ENCODE data around the gene PREP. TPM values are rescaled to one million over a fixed set of nuclear protein-coding genes. Genes with fewer than 3 reads are reported as not detected.
"Not testable (repeated sequence)": the region's sequence is repeated elsewhere in the genome, so short reads cannot be mapped to it uniquely, and the experiment has no call there.

The PREP gene
- total RNA-seq, 3 donors from 2014 or later: 46.7 to 48.9 (median 47.5) TPM

- not testable (repeated sequence) for H3K4me3 Mint-ChIP-seq
Observed at GRCh38 chr6:105416971-105417370, 14.1 kb upstream of the PREP start.

GRCh38 chr6:105409734-105410133 lies 6.9 kb upstream of the PREP start:
- Mint-ChIP-seq H3K4me3 (no peak overlapping the region), H3K9me3 (peaks cover 4% of the 10 kb centered on the region), H3K36me3 (ENCODE audit: insufficient read depth) (no peaks in the 10 kb centered on the region), H3K27me3 (ENCODE audit: low read depth) (peaks cover 44% of the 10 kb centered on the region), H3K4me1 (ENCODE audit: low read depth) (no peaks in the 10 kb centered on the region)
- DNase-seq (no peak), ATAC-seq (no peak)

More at GRCh38 chr6:105416971-105417370, 14.1 kb upstream of the PREP start:
- H3K9me3 Mint-ChIP-seq: peaks cover 17% of the 10 kb centered on the region
- not testable (repeated sequence) for ATAC-seq; H3K36me3 Mint-ChIP-seq (ENCODE audit: insufficient read depth); DNase-seq; H3K4me1 Mint-ChIP-seq (ENCODE audit: low read depth)
- H3K27me3 Mint-ChIP-seq (ENCODE audit: low read depth): peaks cover 39% of the 10 kb centered on the region

GRCh38 chr6:105402090-105402938 lies 568 bp downstream of the PREP start:
- peak; percentile 16 for DNase-seq
- Mint-ChIP-seq H3K9me3 (no peaks in the 10 kb centered on the region), H3K27me3 (ENCODE audit: low read depth) (peaks cover 6% of the 10 kb centered on the region), H3K4me3 (peak overlapping the region; percentile 90), H3K4me1 (ENCODE audit: low read depth) (peaks cover 57% of the 10 kb centered on the region), H3K36me3 (ENCODE audit: insufficient read depth) (no peaks in the 10 kb centered on the region)
- ATAC-seq: peak; percentile 38 to 45

- DNase-seq (no peak), ATAC-seq (no peak)
- peaks cover 3% of the 10 kb centered on the region for H3K27me3 Mint-ChIP-seq (ENCODE audit: low read depth)
- no peaks in the 10 kb centered on the region for H3K9me3 Mint-ChIP-seq
- H3K4me3 Mint-ChIP-seq: peak overlapping the region; percentile 90
- peaks cover 57% of the 10 kb centered on the region for H3K4me1 Mint-ChIP-seq (ENCODE audit: low read depth)
- H3K36me3 Mint-ChIP-seq (ENCODE audit: insufficient read depth): no peaks in the 10 kb centered on the region
Observed at GRCh38 chr6:105401247-105402089, 1.4 kb downstream of the PREP start.

GRCh38 chr6:105400501-105400900 lies 2.4 kb downstream of the PREP start:
- no peaks in the 10 kb centered on the region for H3K27me3 Mint-ChIP-seq (ENCODE audit: low read depth)
- H3K36me3 Mint-ChIP-seq (ENCODE audit: insufficient read depth): peaks cover 7% of the 10 kb centered on the region
- peak overlapping the region; percentile 11 for H3K4me3 Mint-ChIP-seq
- H3K9me3 Mint-ChIP-seq: no peaks in the 10 kb centered on the region
- ATAC-seq: no peak
- H3K4me1 Mint-ChIP-seq (ENCODE audit: low read depth): peaks cover 57% of the 10 kb centered on the region
- DNase-seq: no peak

- Mint-ChIP-seq H3K27me3 (ENCODE audit: low read depth) (no peaks in the 10 kb centered on the region), H3K36me3 (ENCODE audit: insufficient read depth) (peaks cover 14% of the 10 kb centered on the region), H3K4me1 (ENCODE audit: low read depth) (peaks cover 51% of the 10 kb centered on the region), H3K4me3 (no peak overlapping the region), H3K9me3 (no peaks in the 10 kb centered on the region)
- ATAC-seq (no peak), DNase-seq (no peak)
Observed at GRCh38 chr6:105398859-105399258, 4.0 kb downstream of the PREP start.

GRCh38 chr6:105397987-105398386 lies 4.9 kb downstream of the PREP start:
- Mint-ChIP-seq H3K4me3 (no peak overlapping the region), H3K36me3 (ENCODE audit: insufficient read depth) (peaks cover 14% of the 10 kb centered on the region), H3K27me3 (ENCODE audit: low read depth) (no peaks in the 10 kb centered on the region), H3K9me3 (no peaks in the 10 kb centered on the region), H3K4me1 (ENCODE audit: low read depth) (peaks cover 46% of the 10 kb centered on the region)
- ATAC-seq (no peak), DNase-seq (no peak)

- Mint-ChIP-seq H3K4me3 (no peak overlapping the region), H3K27me3 (ENCODE audit: low read depth) (no peaks in the 10 kb centered on the region), H3K4me1 (ENCODE audit: low read depth) (peaks cover 5% of the 10 kb centered on the region), H3K9me3 (no peaks in the 10 kb centered on the region), H3K36me3 (ENCODE audit: insufficient read depth) (peaks cover 29% of the 10 kb centered on the region)
- no peak for ATAC-seq
- no peak for DNase-seq
Observed at GRCh38 chr6:105391705-105392104, 11.2 kb downstream of the PREP start.

GRCh38 chr6:105389543-105389942 lies 13.3 kb downstream of the PREP start:
- DNase-seq (no peak), ATAC-seq (no peak)
- peaks cover 22% of the 10 kb centered on the region for H3K36me3 Mint-ChIP-seq (ENCODE audit: insufficient read depth)
- H3K4me1 Mint-ChIP-seq (ENCODE audit: low read depth): peaks cover 5% of the 10 kb centered on the region
- no peaks in the 10 kb centered on the region for H3K9me3 Mint-ChIP-seq
- no peak overlapping the region for H3K4me3 Mint-ChIP-seq
- no peaks in the 10 kb centered on the region for H3K27me3 Mint-ChIP-seq (ENCODE audit: low read depth)

GRCh38 chr6:105388392-105388791 lies 14.5 kb downstream of the PREP start:
- Mint-ChIP-seq H3K4me3 (no peak overlapping the region), H3K4me1 (ENCODE audit: low read depth) (peaks cover 15% of the 10 kb centered on the region), H3K9me3 (no peaks in the 10 kb centered on the region), H3K27me3 (ENCODE audit: low read depth) (no peaks in the 10 kb centered on the region), H3K36me3 (ENCODE audit: insufficient read depth) (peaks cover 26% of the 10 kb centered on the region)
- ATAC-seq (no peak), DNase-seq (no peak)

- H3K9me3 Mint-ChIP-seq: no peaks in the 10 kb centered on the region
- H3K4me3 Mint-ChIP-seq: no peak overlapping the region
- H3K36me3 Mint-ChIP-seq (ENCODE audit: insufficient read depth): peaks cover 20% of the 10 kb centered on the region
- H3K27me3 Mint-ChIP-seq (ENCODE audit: low read depth): no peaks in the 10 kb centered on the region
- no peak for ATAC-seq
- H3K4me1 Mint-ChIP-seq (ENCODE audit: low read depth): peaks cover 20% of the 10 kb centered on the region
- DNase-seq: no peak
Observed at GRCh38 chr6:105384004-105384403, 18.9 kb downstream of the PREP start.

GRCh38 chr6:105382958-105383357 lies 19.9 kb downstream of the PREP start:
- ATAC-seq (no peak), DNase-seq (no peak)
- H3K27me3 Mint-ChIP-seq (ENCODE audit: low read depth): no peaks in the 10 kb centered on the region
- H3K9me3 Mint-ChIP-seq: no peaks in the 10 kb centered on the region
- no peak overlapping the region for H3K4me3 Mint-ChIP-seq
- peaks cover 20% of the 10 kb centered on the region for H3K4me1 Mint-ChIP-seq (ENCODE audit: low read depth)
- H3K36me3 Mint-ChIP-seq (ENCODE audit: insufficient read depth): peaks cover 20% of the 10 kb centered on the region

GRCh38 chr6:105382496-105382895 lies 20.4 kb downstream of the PREP start:
- no peaks in the 10 kb centered on the region for H3K9me3 Mint-ChIP-seq

GRCh38 chr6:105380634-105381033 lies 22.2 kb downstream of the PREP start:
- H3K36me3 Mint-ChIP-seq (ENCODE audit: insufficient read depth): peaks cover 22% of the 10 kb centered on the region
- H3K4me1 Mint-ChIP-seq (ENCODE audit: low read depth): peaks cover 20% of the 10 kb centered on the region
- ATAC-seq (no peak), DNase-seq (no peak)
- no peak overlapping the region for H3K4me3 Mint-ChIP-seq
- no peaks in the 10 kb centered on the region for H3K27me3 Mint-ChIP-seq (ENCODE audit: low read depth)
- H3K9me3 Mint-ChIP-seq: no peaks in the 10 kb centered on the region

More at GRCh38 chr6:105382496-105382895, 20.4 kb downstream of the PREP start:
- no peak for DNase-seq
- no peak for ATAC-seq
- H3K4me3 Mint-ChIP-seq: no peak overlapping the region
- H3K27me3 Mint-ChIP-seq (ENCODE audit: low read depth): no peaks in the 10 kb centered on the region
- H3K4me1 Mint-ChIP-seq (ENCODE audit: low read depth): peaks cover 20% of the 10 kb centered on the region
- H3K36me3 Mint-ChIP-seq (ENCODE audit: insufficient read depth): peaks cover 20% of the 10 kb centered on the region

All from activated T-cell treated with anti-CD3 and anti-CD28 coated beads, Interleukin-2, amount 50 U/mL, for 4 hours (primary cell).